GM18870 (cell line): ENCODE measurements around the gene SBF1.
"Not testable (repeated sequence)": the region's sequence is repeated elsewhere in the genome, so short reads cannot be mapped to it uniquely, and the experiment has no call there.

Experiments
- ATAC-seq: cut with Tn5 transposase; IDR thresholded peaks from one replicate; pipeline ENCODE4 v1.9.1; 2021; ENCODE audit warnings: moderate library complexity; ENCODE audit not compliant: unreplicated experiment

Gene SBF1

GRCh38 chr22:50445880-50446707, 28.7 kb downstream of the SBF1 start:
- ATAC-seq = no peak

GRCh38 chr22:50445071-50445879, 29.6 kb downstream of the SBF1 start:
- no peak for ATAC-seq

- ATAC-seq = no peak
Measured at GRCh38 chr22:50444663-50445062, 30.2 kb downstream of the SBF1 start.

- no peak for ATAC-seq
Measured at GRCh38 chr22:50443801-50444625, 30.8 kb downstream of the SBF1 start.

- no peak for ATAC-seq
Measured at GRCh38 chr22:50443197-50443596, 31.6 kb downstream of the SBF1 start.

GRCh38 chr22:50441428-50441993, 33.3 kb downstream of the SBF1 start:
- no peak for ATAC-seq

GRCh38 chr22:50440544-50441249, 34.1 kb downstream of the SBF1 start:
- no peak for ATAC-seq

GRCh38 chr22:50439871-50440331, 34.9 kb downstream of the SBF1 start:
- no peak for ATAC-seq

- ATAC-seq = no peak
Measured at GRCh38 chr22:50439314-50439870, 35.4 kb downstream of the SBF1 start.

GRCh38 chr22:50438305-50439275, 36.2 kb downstream of the SBF1 start:
- no peak for ATAC-seq

- ATAC-seq = no peak
Measured at GRCh38 chr22:50437511-50438304, 37.1 kb downstream of the SBF1 start.

GRCh38 chr22:50436841-50437341, 37.9 kb downstream of the SBF1 start:
- no peak for ATAC-seq

- ATAC-seq = no peak
Measured at GRCh38 chr22:50436015-50436830, 38.6 kb downstream of the SBF1 start.

- no peak for ATAC-seq
Measured at GRCh38 chr22:50435291-50436014, 39.4 kb downstream of the SBF1 start.

- no peak for ATAC-seq
Measured at GRCh38 chr22:50434849-50435248, 40.0 kb downstream of the SBF1 start.

GRCh38 chr22:50432877-50433510, 41.8 kb downstream of the SBF1 start:
- not testable (repeated sequence) for ATAC-seq
